ENCODE measurements around the gene TBC1D12.

Gene TBC1D12

GRCh38 chr10:94413361-94413760 is 11.0 kb downstream of the TBC1D12 start:
- no peak overlapping the region for H3K4me3 ChIP-seq (ENCODE audit: low read depth, low read length)
- in situ Hi-C loops (cut with HindIII; ENCODE audit: low sequenced_read_pairs), result no loop called here
- TF ChIP-seq CTCF (IDR thresholded peaks at IDR 0.05; ENCODE audit: low read depth, low read length, missing control alignments), result no peak
- DNase-seq (ENCODE audit: low read depth), result no peak

GRCh38 chr10:94416896-94417295 is 14.6 kb downstream of the TBC1D12 start:
- DNase-seq (ENCODE audit: low read depth), result no peak
- in situ Hi-C loops (cut with HindIII; ENCODE audit: low sequenced_read_pairs), result no loop called here
- TF ChIP-seq CTCF (IDR thresholded peaks at IDR 0.05; ENCODE audit: low read depth, low read length, missing control alignments), result no peak
- H3K4me3 ChIP-seq (ENCODE audit: low read depth, low read length), result no peak overlapping the region

- no peak for DNase-seq (ENCODE audit: low read depth)
- H3K4me3 ChIP-seq (ENCODE audit: low read depth, low read length), result no peak overlapping the region
- in situ Hi-C loops (cut with HindIII; ENCODE audit: low sequenced_read_pairs), result no loop called here
- no peak for TF ChIP-seq CTCF (IDR thresholded peaks at IDR 0.05; ENCODE audit: low read depth, low read length, missing control alignments)
Measured at GRCh38 chr10:94417321-94417720, 15.0 kb downstream of the TBC1D12 start.

GRCh38 chr10:94420516-94420915 is 18.2 kb downstream of the TBC1D12 start:
- in situ Hi-C loops (cut with HindIII; ENCODE audit: low sequenced_read_pairs), result no loop called here
- H3K4me3 ChIP-seq (ENCODE audit: low read depth, low read length), result no peak overlapping the region
- no peak for TF ChIP-seq CTCF (IDR thresholded peaks at IDR 0.05; ENCODE audit: low read depth, low read length, missing control alignments)
- no peak for DNase-seq (ENCODE audit: low read depth)

- no peak for DNase-seq (ENCODE audit: low read depth)
- in situ Hi-C loops (cut with HindIII; ENCODE audit: low sequenced_read_pairs), result no loop called here
- no peak for TF ChIP-seq CTCF (IDR thresholded peaks at IDR 0.05; ENCODE audit: low read depth, low read length, missing control alignments)
- no peak overlapping the region for H3K4me3 ChIP-seq (ENCODE audit: low read depth, low read length)
Measured at GRCh38 chr10:94420998-94421528, 18.7 kb downstream of the TBC1D12 start.

- no peak for TF ChIP-seq CTCF (IDR thresholded peaks at IDR 0.05; ENCODE audit: low read depth, low read length, missing control alignments)
- no peak overlapping the region for H3K4me3 ChIP-seq (ENCODE audit: low read depth, low read length)
- in situ Hi-C loops (cut with HindIII; ENCODE audit: low sequenced_read_pairs), result no loop called here
- DNase-seq (ENCODE audit: low read depth), result no peak
Measured at GRCh38 chr10:94423627-94424026, 21.3 kb downstream of the TBC1D12 start.

All from astrocyte of the cerebellum (primary cell).